ENCODE data around the gene CDH13.

DNA sequence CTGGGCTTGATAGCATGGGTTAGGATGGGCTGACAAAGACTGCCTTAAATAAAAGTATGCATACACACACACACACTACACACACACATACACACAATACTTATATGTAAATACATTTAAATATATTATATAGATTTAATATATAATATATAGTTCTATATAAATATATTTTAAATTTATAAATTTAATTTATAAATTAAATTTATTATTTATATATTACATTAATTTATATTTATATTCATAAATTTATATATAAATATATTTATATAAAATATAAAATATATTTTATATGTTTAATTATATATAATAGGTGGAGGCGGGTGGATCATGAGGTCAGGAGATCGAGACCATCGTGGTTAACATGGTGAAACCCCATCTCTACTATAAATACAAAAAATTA, 83.2 kb downstream of the CDH13 start:
- TF ChIP-seq POLR2AphosphoS5 (IDR thresholded peaks at IDR 0.05; ENCODE audit: low read depth) (no peak), CREB1 (CRISPR knock-in tag; IDR thresholded peaks at IDR 0.05; ENCODE audit: low read depth) (no peak), JUNB (IDR thresholded peaks at IDR 0.05; ENCODE audit: unreplicated experiment) (no peak)
- TF ChIP-seq, protein P1, sequence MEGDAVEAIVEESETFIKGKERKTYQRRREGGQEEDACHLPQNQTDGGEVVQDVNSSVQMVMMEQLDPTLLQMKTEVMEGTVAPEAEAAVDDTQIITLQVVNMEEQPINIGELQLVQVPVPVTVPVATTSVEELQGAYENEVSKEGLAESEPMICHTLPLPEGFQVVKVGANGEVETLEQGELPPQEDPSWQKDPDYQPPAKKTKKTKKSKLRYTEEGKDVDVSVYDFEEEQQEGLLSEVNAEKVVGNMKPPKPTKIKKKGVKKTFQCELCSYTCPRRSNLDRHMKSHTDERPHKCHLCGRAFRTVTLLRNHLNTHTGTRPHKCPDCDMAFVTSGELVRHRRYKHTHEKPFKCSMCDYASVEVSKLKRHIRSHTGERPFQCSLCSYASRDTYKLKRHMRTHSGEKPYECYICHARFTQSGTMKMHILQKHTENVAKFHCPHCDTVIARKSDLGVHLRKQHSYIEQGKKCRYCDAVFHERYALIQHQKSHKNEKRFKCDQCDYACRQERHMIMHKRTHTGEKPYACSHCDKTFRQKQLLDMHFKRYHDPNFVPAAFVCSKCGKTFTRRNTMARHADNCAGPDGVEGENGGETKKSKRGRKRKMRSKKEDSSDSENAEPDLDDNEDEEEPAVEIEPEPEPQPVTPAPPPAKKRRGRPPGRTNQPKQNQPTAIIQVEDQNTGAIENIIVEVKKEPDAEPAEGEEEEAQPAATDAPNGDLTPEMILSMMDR (conservative IDR thresholded peaks at IDR 0.05; ENCODE audit: low read depth in 2 of 2): no peak
- TF ChIP-seq, protein P2, sequence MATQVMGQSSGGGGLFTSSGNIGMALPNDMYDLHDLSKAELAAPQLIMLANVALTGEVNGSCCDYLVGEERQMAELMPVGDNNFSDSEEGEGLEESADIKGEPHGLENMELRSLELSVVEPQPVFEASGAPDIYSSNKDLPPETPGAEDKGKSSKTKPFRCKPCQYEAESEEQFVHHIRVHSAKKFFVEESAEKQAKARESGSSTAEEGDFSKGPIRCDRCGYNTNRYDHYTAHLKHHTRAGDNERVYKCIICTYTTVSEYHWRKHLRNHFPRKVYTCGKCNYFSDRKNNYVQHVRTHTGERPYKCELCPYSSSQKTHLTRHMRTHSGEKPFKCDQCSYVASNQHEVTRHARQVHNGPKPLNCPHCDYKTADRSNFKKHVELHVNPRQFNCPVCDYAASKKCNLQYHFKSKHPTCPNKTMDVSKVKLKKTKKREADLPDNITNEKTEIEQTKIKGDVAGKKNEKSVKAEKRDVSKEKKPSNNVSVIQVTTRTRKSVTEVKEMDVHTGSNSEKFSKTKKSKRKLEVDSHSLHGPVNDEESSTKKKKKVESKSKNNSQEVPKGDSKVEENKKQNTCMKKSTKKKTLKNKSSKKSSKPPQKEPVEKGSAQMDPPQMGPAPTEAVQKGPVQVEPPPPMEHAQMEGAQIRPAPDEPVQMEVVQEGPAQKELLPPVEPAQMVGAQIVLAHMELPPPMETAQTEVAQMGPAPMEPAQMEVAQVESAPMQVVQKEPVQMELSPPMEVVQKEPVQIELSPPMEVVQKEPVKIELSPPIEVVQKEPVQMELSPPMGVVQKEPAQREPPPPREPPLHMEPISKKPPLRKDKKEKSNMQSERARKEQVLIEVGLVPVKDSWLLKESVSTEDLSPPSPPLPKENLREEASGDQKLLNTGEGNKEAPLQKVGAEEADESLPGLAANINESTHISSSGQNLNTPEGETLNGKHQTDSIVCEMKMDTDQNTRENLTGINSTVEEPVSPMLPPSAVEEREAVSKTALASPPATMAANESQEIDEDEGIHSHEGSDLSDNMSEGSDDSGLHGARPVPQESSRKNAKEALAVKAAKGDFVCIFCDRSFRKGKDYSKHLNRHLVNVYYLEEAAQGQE (IDR thresholded peaks at IDR 0.05; ENCODE audit: unreplicated experiment): no peak

Data from GM23338 (cell line).